ENCODE measurements around the gene NXPH1.

DNA sequence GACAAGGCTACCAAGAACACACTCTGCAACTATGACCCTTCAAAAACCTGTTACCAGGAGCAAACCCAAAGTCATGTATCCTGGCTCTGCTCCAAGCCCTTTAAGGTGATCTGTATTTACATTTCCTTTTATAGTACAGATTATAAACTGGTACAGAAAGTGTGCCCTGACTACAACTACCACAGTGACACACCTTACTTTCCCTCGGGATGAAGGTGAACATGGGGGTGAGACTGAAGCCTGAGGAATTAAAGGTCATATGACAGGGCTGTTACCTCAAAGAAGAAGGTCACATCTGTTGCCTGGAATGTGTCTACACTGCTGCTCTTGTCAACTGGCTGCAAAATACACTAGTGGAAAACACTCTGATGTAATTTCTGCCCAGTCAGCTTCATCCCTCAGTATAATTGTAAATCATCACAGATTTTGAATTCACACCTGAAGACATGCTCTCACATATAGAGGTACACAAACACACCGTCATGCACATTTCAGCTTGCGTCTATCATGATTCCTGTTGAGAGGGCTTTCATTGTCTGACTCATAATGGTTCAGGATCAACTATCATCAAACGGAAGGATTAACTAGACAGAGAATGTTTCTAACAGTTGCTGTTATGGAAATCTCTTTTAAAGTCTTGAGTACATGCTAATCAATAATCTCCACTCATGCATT lies 318.3 kb downstream of the NXPH1 start:
- TF ChIP-seq, protein P1, sequence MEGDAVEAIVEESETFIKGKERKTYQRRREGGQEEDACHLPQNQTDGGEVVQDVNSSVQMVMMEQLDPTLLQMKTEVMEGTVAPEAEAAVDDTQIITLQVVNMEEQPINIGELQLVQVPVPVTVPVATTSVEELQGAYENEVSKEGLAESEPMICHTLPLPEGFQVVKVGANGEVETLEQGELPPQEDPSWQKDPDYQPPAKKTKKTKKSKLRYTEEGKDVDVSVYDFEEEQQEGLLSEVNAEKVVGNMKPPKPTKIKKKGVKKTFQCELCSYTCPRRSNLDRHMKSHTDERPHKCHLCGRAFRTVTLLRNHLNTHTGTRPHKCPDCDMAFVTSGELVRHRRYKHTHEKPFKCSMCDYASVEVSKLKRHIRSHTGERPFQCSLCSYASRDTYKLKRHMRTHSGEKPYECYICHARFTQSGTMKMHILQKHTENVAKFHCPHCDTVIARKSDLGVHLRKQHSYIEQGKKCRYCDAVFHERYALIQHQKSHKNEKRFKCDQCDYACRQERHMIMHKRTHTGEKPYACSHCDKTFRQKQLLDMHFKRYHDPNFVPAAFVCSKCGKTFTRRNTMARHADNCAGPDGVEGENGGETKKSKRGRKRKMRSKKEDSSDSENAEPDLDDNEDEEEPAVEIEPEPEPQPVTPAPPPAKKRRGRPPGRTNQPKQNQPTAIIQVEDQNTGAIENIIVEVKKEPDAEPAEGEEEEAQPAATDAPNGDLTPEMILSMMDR (IDR thresholded peaks at IDR 0.05), result no peak
- no peak for TF ChIP-seq POLR2A (IDR thresholded peaks at IDR 0.05)
